DOHH2 (cell line): ENCODE results near the gene C4B.

ENCODE experiments used
- H3F3A ChIP-seq: fragments of 200-600 bp; sonication (generic), shearing (Covaris generic); 2 replicates; pipeline ENCODE4 v1.6.0; 2016; ENCODE audit warnings: antibody characterized with exemption, mild to moderate bottlenecking; ENCODE audit not compliant: control insufficient read depth, insufficient read depth
- H3K27ac ChIP-seq: fragments of 200-600 bp; sonication (generic); 2 replicates; pipeline ENCODE4 v1.5.1; 2014; ENCODE audit warnings: low read depth, mild to moderate bottlenecking, low read length, moderate library complexity
- H3K27me3 ChIP-seq: fragments of 200-600 bp; sonication (generic); 2 replicates; pipeline ENCODE4 v1.6.1; 2014; ENCODE audit warnings: mild to moderate bottlenecking, low read length, mixed read lengths; ENCODE audit not compliant: control insufficient read depth
- H3K36me3 ChIP-seq: fragments of 200-600 bp; sonication (generic); 2 replicates; pipeline ENCODE4 v1.6.1; 2014; ENCODE audit warnings: mild to moderate bottlenecking, low read length, moderate library complexity, mixed read lengths; ENCODE audit not compliant: control insufficient read depth
- H3K4me1 ChIP-seq: fragments of 200-600 bp; sonication (generic); 2 replicates; pipeline ENCODE4 v1.6.1; 2014; ENCODE audit warnings: mild to moderate bottlenecking, low read length, mixed read lengths; ENCODE audit not compliant: control insufficient read depth
- H3K4me2 ChIP-seq: fragments of 200-600 bp; sonication (generic); 2 replicates; pipeline ENCODE4 v1.6.0; 2014; ENCODE audit warnings: mild to moderate bottlenecking, low read length, moderate library complexity
- H3K4me3 ChIP-seq: fragments of 200-600 bp; sonication (generic); 2 replicates; pipeline ENCODE4 v1.5.1; 2014; ENCODE audit warnings: mild to moderate bottlenecking, low read length, mixed read lengths
- H3K79me2 ChIP-seq: fragments of 200-600 bp; sonication (generic); 2 replicates; pipeline ENCODE4 v1.6.1; 2014; ENCODE audit warnings: mild to moderate bottlenecking, low read length, mixed read lengths; ENCODE audit not compliant: control insufficient read depth
- H3K9me2 ChIP-seq: fragments of 200-600 bp; sonication (generic); replicated peaks from 2 replicates; pipeline ENCODE4 v1.6.1; 2014; ENCODE audit warnings: mild to moderate bottlenecking, low read length, mixed read lengths; ENCODE audit not compliant: control insufficient read depth
- H3K9me3 ChIP-seq: fragments of 200-600 bp; sonication (generic); 2 replicates; pipeline ENCODE4 v1.6.1; 2014; ENCODE audit warnings: antibody characterized with exemption, low read length, mixed read lengths; ENCODE audit not compliant: control insufficient read depth, insufficient read depth
- H4K20me1 ChIP-seq: fragments of 200-600 bp; sonication (generic); 2 replicates; pipeline ENCODE4 v1.6.0; 2014; ENCODE audit warnings: low read depth, mild to moderate bottlenecking, antibody characterized with exemption, low read length, moderate library complexity; ENCODE audit not compliant: control insufficient read depth, insufficient read depth
- EZH2phosphoT487 ChIP-seq: fragments of 200-600 bp; sonication (generic); IDR thresholded peaks from 2 replicates; pipeline ENCODE4 v1.6.1; 2017; ENCODE audit warnings: borderline replicate concordance, mild to moderate bottlenecking, antibody characterized with exemption, low read length, moderate library complexity, mixed read lengths
- TF ChIP-seq, protein P1 (sequence below): fragments of 200-600 bp; sonication (generic); IDR thresholded peaks from one replicate; pipeline ENCODE4 v1.5.1; 2014; ENCODE audit warnings: antibody characterized with exemption, mild to moderate bottlenecking, low read depth, low read length; ENCODE audit not compliant: poor library complexity, severe bottlenecking

The C4B gene

GRCh38 chr6:32057966-32058365 is 43.4 kb downstream of the C4B start:
- no peaks in the 10 kb centered on the region for H3K79me2 ChIP-seq
- TF ChIP-seq, protein P1, sequence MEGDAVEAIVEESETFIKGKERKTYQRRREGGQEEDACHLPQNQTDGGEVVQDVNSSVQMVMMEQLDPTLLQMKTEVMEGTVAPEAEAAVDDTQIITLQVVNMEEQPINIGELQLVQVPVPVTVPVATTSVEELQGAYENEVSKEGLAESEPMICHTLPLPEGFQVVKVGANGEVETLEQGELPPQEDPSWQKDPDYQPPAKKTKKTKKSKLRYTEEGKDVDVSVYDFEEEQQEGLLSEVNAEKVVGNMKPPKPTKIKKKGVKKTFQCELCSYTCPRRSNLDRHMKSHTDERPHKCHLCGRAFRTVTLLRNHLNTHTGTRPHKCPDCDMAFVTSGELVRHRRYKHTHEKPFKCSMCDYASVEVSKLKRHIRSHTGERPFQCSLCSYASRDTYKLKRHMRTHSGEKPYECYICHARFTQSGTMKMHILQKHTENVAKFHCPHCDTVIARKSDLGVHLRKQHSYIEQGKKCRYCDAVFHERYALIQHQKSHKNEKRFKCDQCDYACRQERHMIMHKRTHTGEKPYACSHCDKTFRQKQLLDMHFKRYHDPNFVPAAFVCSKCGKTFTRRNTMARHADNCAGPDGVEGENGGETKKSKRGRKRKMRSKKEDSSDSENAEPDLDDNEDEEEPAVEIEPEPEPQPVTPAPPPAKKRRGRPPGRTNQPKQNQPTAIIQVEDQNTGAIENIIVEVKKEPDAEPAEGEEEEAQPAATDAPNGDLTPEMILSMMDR: no peak
- TF ChIP-seq EZH2phosphoT487: no peak
- no peaks in the 10 kb centered on the region for H3F3A ChIP-seq
- no peaks in the 10 kb centered on the region for H4K20me1 ChIP-seq
- H3K4me3 ChIP-seq: no peak overlapping the region
- no peaks in the 10 kb centered on the region for H3K9me2 ChIP-seq
- H3K27me3 ChIP-seq: no peaks in the 10 kb centered on the region
- H3K9me3 ChIP-seq: no peaks in the 10 kb centered on the region
- H3K4me2 ChIP-seq: no peak overlapping the region
- H3K27ac ChIP-seq: no peak overlapping the region
- H3K4me1 ChIP-seq: no peaks in the 10 kb centered on the region
- H3K36me3 ChIP-seq: no peaks in the 10 kb centered on the region

DNA sequence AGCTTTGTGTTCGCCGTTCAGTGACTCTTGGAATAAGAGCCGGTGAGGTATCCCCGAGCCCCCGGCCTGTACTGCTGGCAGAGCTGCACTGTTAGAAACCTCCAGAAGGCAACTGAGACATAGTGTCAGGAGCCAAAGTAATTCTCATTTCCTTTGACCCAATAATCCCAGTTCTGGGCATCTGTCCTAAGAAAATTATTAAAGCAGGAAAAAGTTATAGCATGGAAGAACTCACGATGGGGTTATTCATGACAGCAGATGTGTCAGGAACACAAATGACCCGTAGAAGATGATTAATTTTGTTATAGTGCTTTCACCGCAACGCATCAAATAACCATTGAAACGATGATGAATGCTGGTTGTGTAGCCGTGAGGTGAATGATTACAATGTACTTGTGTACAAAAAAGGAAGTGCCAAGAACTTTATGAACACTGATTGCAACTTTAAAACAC is 43.9 kb downstream of the C4B start:
- TF ChIP-seq EZH2phosphoT487: no peak
- TF ChIP-seq, protein P1: no peak
- H4K20me1 ChIP-seq: no peaks in the 10 kb centered on the region
- no peaks in the 10 kb centered on the region for H3K9me2 ChIP-seq
- no peak overlapping the region for H3K27ac ChIP-seq
- H3K79me2 ChIP-seq: no peaks in the 10 kb centered on the region
- H3K27me3 ChIP-seq: no peaks in the 10 kb centered on the region
- no peaks in the 10 kb centered on the region for H3K4me1 ChIP-seq
- no peaks in the 10 kb centered on the region for H3K36me3 ChIP-seq
- H3F3A ChIP-seq: no peaks in the 10 kb centered on the region
- no peak overlapping the region for H3K4me2 ChIP-seq
- H3K4me3 ChIP-seq: no peak overlapping the region
- no peaks in the 10 kb centered on the region for H3K9me3 ChIP-seq

DNA sequence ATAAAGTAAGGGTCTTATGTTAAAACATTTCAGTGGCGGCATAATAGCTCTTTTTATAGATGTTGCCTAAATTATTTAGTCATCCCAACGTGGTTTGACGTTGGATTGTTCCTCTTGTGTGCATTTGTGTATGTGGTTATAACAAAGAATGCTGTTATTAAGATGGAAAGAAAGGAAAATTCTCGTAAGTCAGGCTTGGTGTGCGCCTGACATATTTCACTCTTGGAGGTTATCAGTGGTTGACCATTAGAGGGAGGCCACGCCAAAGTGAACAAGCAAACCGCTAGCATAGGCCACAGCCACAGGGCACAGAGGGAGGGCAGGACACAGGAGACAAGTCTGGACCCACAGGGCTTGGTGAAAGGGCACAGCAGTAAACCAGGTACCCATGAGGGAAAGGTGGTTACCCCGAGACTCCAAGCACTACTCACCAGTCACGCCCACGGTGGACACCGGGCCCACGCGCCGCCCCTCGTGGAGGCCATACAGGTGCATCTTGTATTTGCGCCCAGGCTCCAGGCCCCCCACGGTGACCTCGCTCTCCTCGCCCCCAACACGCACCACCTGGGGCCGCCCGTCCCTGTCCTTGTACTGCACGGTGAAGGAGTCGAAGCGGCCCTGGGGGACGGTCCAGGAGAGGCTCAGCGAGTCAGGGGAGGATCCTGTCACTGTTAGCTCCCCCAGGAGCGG is 46.5 kb downstream of the C4B start:
- no peak overlapping the region for H3K4me2 ChIP-seq
- no peak for TF ChIP-seq EZH2phosphoT487
- TF ChIP-seq, protein P1: no peak
- H3K27ac ChIP-seq: no peak overlapping the region
- H4K20me1 ChIP-seq: no peaks in the 10 kb centered on the region
- H3K9me2 ChIP-seq: no peaks in the 10 kb centered on the region
- no peaks in the 10 kb centered on the region for H3F3A ChIP-seq
- no peaks in the 10 kb centered on the region for H3K9me3 ChIP-seq
- H3K27me3 ChIP-seq: no peaks in the 10 kb centered on the region
- no peaks in the 10 kb centered on the region for H3K4me1 ChIP-seq
- H3K36me3 ChIP-seq: no peaks in the 10 kb centered on the region
- no peak overlapping the region for H3K4me3 ChIP-seq
- H3K79me2 ChIP-seq: no peaks in the 10 kb centered on the region
